HL-60 (cell line): ENCODE measurements around the gene PTPN13.

Experiments used
- GABPA ChIP-seq: IDR thresholded peaks from 2 replicates; pipeline ENCODE4 v1.6.1; 2012; ENCODE audit warnings: low read depth
- POLR2AphosphoS5 ChIP-seq: IDR thresholded peaks from 2 replicates; pipeline ENCODE4 v1.6.1; 2012; ENCODE audit warnings: low read depth
- TF ChIP-seq, protein P1 (sequence below): IDR thresholded peaks from one replicate; pipeline ENCODE4 v1.5.1; 2011; ENCODE audit warnings: low read length, control low read depth, inconsistent platforms; ENCODE audit not compliant: insufficient read depth
- TF ChIP-seq, protein P2 (sequence below): IDR thresholded peaks from 2 replicates; pipeline ENCODE4 v1.6.1; 2012; ENCODE audit warnings: low read depth; ENCODE audit not compliant: insufficient replicate concordance

DNA sequence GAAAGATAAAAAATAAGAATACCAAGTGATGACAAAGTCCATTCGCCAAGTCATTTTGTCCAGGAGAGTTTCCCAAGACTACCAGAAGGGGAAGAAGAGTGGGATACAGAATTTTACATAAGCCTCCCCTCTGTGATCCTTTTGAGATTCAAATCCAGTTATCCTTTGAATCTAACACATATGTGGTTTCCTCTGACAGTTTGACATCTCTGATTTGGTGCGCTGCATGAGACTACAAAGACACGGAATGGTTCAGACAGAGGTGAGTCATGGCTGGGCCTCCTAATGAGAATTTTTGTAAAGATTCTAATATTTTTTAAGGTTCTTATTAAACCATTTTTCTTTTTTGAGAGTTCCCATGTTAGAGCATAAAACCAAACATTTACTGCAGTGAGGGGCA is 216.7 kb downstream of the PTPN13 start:
- TF ChIP-seq, protein P1, sequence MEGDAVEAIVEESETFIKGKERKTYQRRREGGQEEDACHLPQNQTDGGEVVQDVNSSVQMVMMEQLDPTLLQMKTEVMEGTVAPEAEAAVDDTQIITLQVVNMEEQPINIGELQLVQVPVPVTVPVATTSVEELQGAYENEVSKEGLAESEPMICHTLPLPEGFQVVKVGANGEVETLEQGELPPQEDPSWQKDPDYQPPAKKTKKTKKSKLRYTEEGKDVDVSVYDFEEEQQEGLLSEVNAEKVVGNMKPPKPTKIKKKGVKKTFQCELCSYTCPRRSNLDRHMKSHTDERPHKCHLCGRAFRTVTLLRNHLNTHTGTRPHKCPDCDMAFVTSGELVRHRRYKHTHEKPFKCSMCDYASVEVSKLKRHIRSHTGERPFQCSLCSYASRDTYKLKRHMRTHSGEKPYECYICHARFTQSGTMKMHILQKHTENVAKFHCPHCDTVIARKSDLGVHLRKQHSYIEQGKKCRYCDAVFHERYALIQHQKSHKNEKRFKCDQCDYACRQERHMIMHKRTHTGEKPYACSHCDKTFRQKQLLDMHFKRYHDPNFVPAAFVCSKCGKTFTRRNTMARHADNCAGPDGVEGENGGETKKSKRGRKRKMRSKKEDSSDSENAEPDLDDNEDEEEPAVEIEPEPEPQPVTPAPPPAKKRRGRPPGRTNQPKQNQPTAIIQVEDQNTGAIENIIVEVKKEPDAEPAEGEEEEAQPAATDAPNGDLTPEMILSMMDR: no peak
- TF ChIP-seq, protein P2, sequence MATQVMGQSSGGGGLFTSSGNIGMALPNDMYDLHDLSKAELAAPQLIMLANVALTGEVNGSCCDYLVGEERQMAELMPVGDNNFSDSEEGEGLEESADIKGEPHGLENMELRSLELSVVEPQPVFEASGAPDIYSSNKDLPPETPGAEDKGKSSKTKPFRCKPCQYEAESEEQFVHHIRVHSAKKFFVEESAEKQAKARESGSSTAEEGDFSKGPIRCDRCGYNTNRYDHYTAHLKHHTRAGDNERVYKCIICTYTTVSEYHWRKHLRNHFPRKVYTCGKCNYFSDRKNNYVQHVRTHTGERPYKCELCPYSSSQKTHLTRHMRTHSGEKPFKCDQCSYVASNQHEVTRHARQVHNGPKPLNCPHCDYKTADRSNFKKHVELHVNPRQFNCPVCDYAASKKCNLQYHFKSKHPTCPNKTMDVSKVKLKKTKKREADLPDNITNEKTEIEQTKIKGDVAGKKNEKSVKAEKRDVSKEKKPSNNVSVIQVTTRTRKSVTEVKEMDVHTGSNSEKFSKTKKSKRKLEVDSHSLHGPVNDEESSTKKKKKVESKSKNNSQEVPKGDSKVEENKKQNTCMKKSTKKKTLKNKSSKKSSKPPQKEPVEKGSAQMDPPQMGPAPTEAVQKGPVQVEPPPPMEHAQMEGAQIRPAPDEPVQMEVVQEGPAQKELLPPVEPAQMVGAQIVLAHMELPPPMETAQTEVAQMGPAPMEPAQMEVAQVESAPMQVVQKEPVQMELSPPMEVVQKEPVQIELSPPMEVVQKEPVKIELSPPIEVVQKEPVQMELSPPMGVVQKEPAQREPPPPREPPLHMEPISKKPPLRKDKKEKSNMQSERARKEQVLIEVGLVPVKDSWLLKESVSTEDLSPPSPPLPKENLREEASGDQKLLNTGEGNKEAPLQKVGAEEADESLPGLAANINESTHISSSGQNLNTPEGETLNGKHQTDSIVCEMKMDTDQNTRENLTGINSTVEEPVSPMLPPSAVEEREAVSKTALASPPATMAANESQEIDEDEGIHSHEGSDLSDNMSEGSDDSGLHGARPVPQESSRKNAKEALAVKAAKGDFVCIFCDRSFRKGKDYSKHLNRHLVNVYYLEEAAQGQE: no peak
- no peak for TF ChIP-seq GABPA
- no peak for TF ChIP-seq POLR2AphosphoS5
